Mesothelial cell of epicardium (in vitro differentiated cells): ENCODE results near the gene PRDM2. TPM values are rescaled to one million over a fixed set of nuclear protein-coding genes. Genes with fewer than 3 reads are reported as not detected.

Source experiments
- DNase-seq, 2 experiments: peaks; one replicate each; pipeline ENCODE4 v3.0.0; 2021; ENCODE audit warnings: low spot score in 2 of 2; ENCODE audit not compliant: unreplicated experiment in 2 of 2
- H3K27ac Mint-ChIP-seq: 2 replicates; pipeline ENCODE4 v1.8.0; 2021; ENCODE audit warnings: mixed read lengths
- H3K27me3 Mint-ChIP-seq: 2 replicates; pipeline ENCODE4 v1.8.0; 2021; ENCODE audit warnings: low read depth, mixed read lengths
- H3K36me3 Mint-ChIP-seq: 2 replicates; pipeline ENCODE4 v1.8.0; 2021; ENCODE audit warnings: mixed read lengths
- H3K4me1 Mint-ChIP-seq: 2 replicates; pipeline ENCODE4 v1.8.0; 2021; ENCODE audit warnings: mixed read lengths
- H3K4me3 Mint-ChIP-seq: 2 replicates; pipeline ENCODE4 v1.8.0; 2021; ENCODE audit warnings: mild to moderate bottlenecking, moderate library complexity, mixed read lengths
- H3K9me3 Mint-ChIP-seq: 2 replicates; pipeline ENCODE4 v1.8.0; 2021; ENCODE audit warnings: mixed read lengths
- total RNA-seq: library from RNA; stranded (reverse); gene quantifications from 3 replicates; pipeline ENCODE4 v1.2.1, GENCODE V29; 2021
- TF ChIP-seq, protein P1 (sequence below): fragments of 200-600 bp; sonication (generic); IDR thresholded peaks from one replicate; pipeline ENCODE4 v1.5.0; 2021; ENCODE audit warnings: antibody characterized with exemption; ENCODE audit not compliant: unreplicated experiment

PRDM2 gene
- total RNA-seq, 1 donor from 2014 or later = 61.6 TPM

DNA sequence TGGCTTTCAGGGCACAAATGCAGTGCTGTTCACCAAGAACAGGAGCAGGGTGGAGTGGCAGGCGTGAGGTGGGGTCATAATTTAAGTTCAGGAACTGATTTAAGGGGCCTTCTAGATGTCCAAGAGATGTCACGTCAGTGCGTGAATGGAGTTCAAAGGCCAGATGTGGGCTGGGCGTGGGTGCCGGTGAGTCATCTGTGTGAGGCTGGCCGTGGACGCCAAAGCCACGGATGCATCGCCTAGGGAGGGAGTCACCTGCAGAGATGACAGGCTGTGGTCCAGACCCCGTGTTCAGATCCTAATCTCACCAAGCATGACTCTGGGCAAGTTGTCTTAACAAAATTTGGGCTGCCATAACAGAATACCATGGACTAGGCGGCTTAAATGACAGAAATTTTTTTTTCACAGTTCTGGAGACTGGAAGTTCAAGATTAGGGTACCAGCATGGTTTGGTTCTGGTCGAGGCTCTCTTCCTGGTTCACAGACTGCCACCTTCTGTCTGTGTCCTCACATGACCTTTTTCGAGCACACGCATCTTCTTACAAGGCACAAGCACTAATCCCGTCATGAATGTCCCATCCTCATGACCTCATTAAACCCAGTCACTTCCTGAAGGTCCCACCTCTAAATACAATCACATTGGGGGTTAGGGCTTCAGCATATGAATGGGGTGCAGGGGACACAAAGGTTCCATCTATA is 109.6 kb downstream of the PRDM2 start:
- H3K4me1 Mint-ChIP-seq = no peaks in the 10 kb centered on the region
- TF ChIP-seq, protein P1, sequence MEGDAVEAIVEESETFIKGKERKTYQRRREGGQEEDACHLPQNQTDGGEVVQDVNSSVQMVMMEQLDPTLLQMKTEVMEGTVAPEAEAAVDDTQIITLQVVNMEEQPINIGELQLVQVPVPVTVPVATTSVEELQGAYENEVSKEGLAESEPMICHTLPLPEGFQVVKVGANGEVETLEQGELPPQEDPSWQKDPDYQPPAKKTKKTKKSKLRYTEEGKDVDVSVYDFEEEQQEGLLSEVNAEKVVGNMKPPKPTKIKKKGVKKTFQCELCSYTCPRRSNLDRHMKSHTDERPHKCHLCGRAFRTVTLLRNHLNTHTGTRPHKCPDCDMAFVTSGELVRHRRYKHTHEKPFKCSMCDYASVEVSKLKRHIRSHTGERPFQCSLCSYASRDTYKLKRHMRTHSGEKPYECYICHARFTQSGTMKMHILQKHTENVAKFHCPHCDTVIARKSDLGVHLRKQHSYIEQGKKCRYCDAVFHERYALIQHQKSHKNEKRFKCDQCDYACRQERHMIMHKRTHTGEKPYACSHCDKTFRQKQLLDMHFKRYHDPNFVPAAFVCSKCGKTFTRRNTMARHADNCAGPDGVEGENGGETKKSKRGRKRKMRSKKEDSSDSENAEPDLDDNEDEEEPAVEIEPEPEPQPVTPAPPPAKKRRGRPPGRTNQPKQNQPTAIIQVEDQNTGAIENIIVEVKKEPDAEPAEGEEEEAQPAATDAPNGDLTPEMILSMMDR = no peak
- no peaks in the 10 kb centered on the region for H3K36me3 Mint-ChIP-seq
- no peaks in the 10 kb centered on the region for H3K27me3 Mint-ChIP-seq
- H3K4me3 Mint-ChIP-seq = no peak overlapping the region
- no peaks in the 10 kb centered on the region for H3K9me3 Mint-ChIP-seq
- H3K27ac Mint-ChIP-seq = no peak overlapping the region
- no peak for DNase-seq

DNA sequence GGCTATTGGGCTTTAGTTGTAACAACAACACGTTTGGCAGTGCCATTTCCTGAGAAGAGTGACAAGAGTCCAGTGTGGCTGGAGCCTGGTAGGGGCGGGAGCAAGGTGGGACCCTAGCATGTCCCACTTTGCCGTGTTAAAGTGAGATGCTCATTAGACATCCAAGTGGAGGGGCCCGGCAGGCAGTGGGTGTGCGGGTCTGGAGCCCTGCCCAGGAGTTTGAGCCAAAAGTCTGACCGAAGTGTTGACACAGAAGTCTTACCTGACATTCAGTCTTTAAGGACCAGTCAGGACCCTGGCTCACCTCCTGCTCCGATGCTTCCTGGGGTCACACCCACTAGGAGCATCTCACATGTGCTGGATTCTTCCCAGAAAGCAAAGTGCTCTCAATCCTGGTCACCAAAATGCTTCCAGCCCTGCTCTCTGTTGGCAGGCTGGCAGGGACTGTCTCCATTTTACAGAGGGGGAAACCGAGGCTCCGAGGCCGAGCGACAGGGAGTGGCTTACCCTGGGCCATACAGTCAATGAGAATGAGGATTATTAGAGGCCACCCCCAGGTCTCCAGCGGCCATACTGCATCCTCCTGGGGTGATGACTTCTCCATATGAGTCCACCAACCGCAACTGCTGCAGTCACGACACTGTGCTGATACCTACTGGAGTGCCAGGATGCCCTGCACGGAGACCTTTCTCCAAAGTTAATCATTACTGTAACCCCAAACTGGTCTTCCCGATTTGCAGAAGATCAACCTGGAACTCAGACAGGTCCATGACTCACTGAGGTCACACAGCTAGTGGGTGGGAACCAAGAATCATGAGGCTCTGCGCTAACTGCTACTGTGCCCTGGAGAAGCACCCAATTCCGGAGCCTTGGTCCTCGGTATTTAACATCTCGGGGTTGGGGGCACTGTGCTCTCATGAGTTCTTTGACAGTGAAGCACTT is 112.7 kb downstream of the PRDM2 start:
- Mint-ChIP-seq H3K4me3 (no peak overlapping the region), H3K9me3 (no peaks in the 10 kb centered on the region), H3K27me3 (no peaks in the 10 kb centered on the region), H3K4me1 (no peaks in the 10 kb centered on the region), H3K27ac (no peak overlapping the region), H3K36me3 (no peaks in the 10 kb centered on the region)
- TF ChIP-seq, protein P1 = no peak
- no peak for DNase-seq

DNA sequence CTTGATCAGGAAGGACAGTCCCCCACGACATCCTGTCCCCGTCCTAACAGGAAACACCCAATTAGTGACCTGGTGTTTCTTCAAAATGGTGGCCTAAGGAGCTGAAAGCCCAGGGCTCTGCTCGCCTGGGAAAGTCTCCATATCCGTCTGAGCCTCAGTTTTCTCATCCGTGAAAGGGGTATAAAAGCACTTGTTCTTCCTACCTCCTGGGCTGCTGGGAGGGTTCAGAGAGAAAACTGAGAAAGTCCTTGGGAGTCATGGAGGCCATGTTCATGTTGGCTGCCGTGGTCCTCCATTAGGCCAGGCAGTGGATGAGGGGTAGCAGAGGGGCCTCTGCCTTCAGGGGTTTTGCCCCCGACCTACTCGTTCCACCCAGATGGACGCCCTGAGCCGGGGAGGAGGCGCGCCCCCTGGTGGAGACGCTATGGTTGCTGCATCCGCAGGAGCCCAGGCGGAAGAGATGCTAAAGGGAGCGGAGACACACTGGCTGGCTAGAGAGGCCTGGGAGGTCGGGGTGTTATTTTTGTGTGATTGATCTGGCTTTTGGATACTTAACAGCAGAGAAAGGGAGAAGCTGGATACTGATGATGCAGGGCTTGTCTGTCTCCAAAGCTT is 113.5 kb downstream of the PRDM2 start:
- no peaks in the 10 kb centered on the region for H3K27me3 Mint-ChIP-seq
- H3K4me1 Mint-ChIP-seq = no peaks in the 10 kb centered on the region
- no peaks in the 10 kb centered on the region for H3K9me3 Mint-ChIP-seq
- no peak overlapping the region for H3K4me3 Mint-ChIP-seq
- H3K27ac Mint-ChIP-seq = no peak overlapping the region
- peak in 1 of 2 experiments; percentile 69 for DNase-seq
- no peaks in the 10 kb centered on the region for H3K36me3 Mint-ChIP-seq
- TF ChIP-seq, protein P1 = peak; percentile 73

DNA sequence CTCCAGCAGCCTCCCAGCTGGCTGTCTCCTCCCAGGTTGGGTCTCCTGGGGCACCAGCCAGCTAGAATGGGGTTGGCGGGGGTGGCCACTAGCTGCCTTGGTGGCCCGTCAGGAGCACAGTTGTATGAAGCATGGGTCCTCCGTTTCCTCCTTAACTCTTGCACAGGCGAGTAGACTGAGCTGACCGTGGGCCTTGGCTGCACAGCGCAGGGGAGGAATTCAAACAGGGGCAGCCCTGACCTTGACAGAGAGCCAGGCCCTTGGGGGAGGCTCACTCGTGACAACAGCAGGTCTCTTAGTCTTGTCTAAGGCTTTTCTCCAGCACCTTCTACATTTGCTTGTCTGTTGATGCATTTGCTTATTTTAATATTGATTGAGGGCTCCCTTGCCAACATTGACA is 114.1 kb downstream of the PRDM2 start:
- TF ChIP-seq, protein P1 = no peak
- H3K4me3 Mint-ChIP-seq = no peak overlapping the region
- H3K27ac Mint-ChIP-seq = no peak overlapping the region
- no peak for DNase-seq
- no peaks in the 10 kb centered on the region for H3K27me3 Mint-ChIP-seq
- H3K9me3 Mint-ChIP-seq = no peaks in the 10 kb centered on the region
- no peaks in the 10 kb centered on the region for H3K36me3 Mint-ChIP-seq
- no peaks in the 10 kb centered on the region for H3K4me1 Mint-ChIP-seq

DNA sequence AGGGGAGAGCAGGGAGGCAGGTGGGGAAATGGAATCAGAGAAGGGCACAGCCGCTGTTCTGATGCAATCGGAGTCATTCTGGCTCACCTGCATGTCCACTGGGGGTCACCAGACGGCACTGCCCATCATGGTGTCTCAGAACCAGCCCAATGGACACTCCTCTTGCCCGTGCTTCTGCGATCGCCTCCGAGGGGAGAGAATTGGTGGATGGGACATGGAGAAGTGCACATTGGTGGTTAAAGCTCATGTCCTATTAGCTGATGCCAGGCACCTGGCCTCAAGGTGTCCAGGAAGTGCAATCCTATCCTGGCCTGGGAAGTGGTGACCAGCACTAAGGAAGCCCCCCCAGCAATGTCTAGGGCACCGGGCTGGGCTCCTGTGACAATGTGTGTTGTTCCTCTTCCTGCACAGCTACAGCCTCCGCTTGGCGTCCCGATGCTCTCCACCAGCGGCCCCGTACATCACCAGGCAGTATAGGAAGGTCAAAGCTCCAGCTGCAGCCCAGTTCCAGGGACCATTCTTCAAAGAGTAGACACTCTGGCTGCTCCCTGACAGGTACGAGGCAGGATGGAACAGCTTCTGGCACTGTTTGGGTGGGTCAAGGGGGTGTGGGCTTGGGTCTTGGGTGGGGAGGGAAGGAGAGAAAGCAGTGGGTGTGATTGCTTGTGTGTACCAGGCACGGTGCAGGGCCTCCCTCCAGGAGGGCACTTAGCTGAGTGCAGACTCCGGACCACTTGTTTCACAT is 116.2 kb downstream of the PRDM2 start:
- Mint-ChIP-seq H3K36me3 (no peaks in the 10 kb centered on the region), H3K27ac (no peak overlapping the region), H3K9me3 (no peaks in the 10 kb centered on the region), H3K27me3 (no peaks in the 10 kb centered on the region), H3K4me1 (no peaks in the 10 kb centered on the region), H3K4me3 (no peak overlapping the region)
- TF ChIP-seq, protein P1 = no peak
- DNase-seq = no peak
